ENCODE measurements around the gene PNPLA7.

PNPLA7 gene

DNA sequence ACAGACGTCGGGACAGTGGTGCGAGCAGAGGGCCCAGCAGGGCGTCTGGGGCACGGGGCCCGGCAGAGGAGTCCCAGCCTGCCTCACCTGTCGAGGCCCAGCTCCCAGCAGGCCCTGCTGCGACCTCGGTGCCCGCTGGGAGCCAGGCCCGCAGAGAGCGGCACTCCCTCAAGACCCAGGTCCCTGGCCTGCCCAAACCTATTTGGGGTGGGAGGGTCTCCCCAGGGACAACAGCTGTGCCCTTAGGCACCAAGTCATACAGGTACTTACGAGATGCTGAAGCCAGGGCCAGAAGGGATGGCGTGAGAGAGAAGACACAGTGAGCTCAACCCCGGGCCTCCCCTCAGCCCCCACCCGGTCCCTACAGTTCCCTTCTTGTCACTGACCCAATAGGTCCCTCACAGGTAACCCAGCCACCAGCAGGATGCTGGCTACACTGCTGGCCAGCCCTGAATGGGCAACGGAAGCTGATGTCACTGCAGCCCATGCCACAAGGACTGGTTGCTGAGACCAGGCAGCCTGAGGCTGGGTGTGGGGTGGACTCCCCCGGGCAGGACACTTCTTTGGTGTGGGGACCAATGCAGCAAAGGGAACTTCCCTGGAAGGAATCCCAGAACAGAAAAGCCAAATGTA is 94.7 kb downstream of the PNPLA7 start:
- peaks cover 4% of the 10 kb centered on the region for H3K4me1 ChIP-seq (ENCODE audit: control insufficient read depth, low read depth, low read length)
- H2BK5ac ChIP-seq (ENCODE audit: low read length): no peak overlapping the region
- H3K79me2 ChIP-seq (ENCODE audit: control insufficient read depth, insufficient read depth, low read length): no peaks in the 10 kb centered on the region
- H3K4ac ChIP-seq (ENCODE audit: low read depth, low read length): no peak overlapping the region
- H3K4me2 ChIP-seq (ENCODE audit: low read length): no peak overlapping the region
- DNase-seq: no peak
- H3K18ac ChIP-seq (ENCODE audit: low read length): no peak overlapping the region
- H3K4me3 ChIP-seq (ENCODE audit: low read length): no peak overlapping the region
- H4K8ac ChIP-seq (ENCODE audit: low read depth, low read length): no peak overlapping the region
- H2AK5ac ChIP-seq (ENCODE audit: low read length): no peak overlapping the region
- H3K79me1 ChIP-seq (ENCODE audit: low read length): no peaks in the 10 kb centered on the region
- no peaks in the 10 kb centered on the region for H3K27me3 ChIP-seq (ENCODE audit: insufficient read depth, low read length, poor library complexity)
- no peak overlapping the region for H2BK15ac ChIP-seq (replicated peaks; ENCODE audit: low read depth)
- H4K5ac ChIP-seq (ENCODE audit: low read length): no peak overlapping the region
- H3K56ac ChIP-seq (ENCODE audit: low read length): no peak overlapping the region
- WGBS (ENCODE audit: extremely low coverage, insufficient coverage, low lambda C conversion rate): no CpG with 5 or more reads among the region's 18 CpGs
- no peak overlapping the region for H2BK120ac ChIP-seq (ENCODE audit: low read depth, low read length)
- H3K23ac ChIP-seq (ENCODE audit: low read length): no peak overlapping the region
- no peaks in the 10 kb centered on the region for H3K36me3 ChIP-seq (ENCODE audit: control insufficient read depth, insufficient read depth, low read length)
- no peak overlapping the region for H3K27ac ChIP-seq (ENCODE audit: low read depth, low read length)
- H3K9ac ChIP-seq (ENCODE audit: low read length): no peak overlapping the region

DNA sequence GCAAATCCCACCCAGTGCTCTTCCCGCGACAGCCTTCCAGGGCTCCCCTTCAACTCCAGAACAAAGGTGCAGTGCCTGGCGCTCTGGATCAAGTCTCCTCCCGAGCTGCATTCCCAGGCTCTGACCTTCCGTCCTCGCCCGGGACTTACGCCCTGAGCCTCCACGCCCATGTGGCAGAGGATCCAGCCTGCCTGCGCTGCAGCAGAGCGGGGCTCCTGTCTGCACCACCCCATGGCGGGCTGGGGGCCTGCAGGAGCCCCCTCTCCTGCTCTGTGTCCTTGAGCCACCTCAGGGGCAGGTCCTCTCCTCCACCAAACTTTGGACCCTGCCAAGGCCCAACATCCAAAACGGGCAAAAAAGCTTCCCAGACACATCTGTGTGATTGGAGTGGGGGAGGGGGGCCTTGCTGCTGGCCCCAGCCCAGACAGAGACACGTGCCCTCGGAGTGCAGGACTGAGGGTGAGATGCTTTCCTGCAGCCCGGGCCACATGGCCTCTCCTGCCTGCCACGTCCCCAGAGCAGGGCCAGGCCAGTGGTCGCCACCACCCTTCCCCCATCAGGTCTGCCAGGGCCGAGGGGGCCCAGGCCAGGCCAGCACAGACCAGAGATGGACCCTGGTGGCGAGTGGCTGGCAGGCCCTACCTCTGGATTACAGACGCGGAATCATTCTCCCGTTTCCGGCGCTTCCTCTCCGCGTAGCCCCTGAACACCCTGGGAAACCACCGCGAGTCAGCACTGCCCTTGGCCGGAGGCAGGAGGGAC is 95.4 kb downstream of the PNPLA7 start:
- H3K4me1 ChIP-seq (ENCODE audit: control insufficient read depth, low read depth, low read length): peaks cover 4% of the 10 kb centered on the region
- no peaks in the 10 kb centered on the region for H3K27me3 ChIP-seq (ENCODE audit: insufficient read depth, low read length, poor library complexity)
- H3K4me3 ChIP-seq (ENCODE audit: low read length): no peak overlapping the region
- H2BK5ac ChIP-seq (ENCODE audit: low read length): no peak overlapping the region
- H2AK5ac ChIP-seq (ENCODE audit: low read length): no peak overlapping the region
- H2BK120ac ChIP-seq (ENCODE audit: low read depth, low read length): no peak overlapping the region
- H3K27ac ChIP-seq (ENCODE audit: low read depth, low read length): no peak overlapping the region
- no peak overlapping the region for H4K5ac ChIP-seq (ENCODE audit: low read length)
- no peaks in the 10 kb centered on the region for H3K79me2 ChIP-seq (ENCODE audit: control insufficient read depth, insufficient read depth, low read length)
- H4K8ac ChIP-seq (ENCODE audit: low read depth, low read length): no peak overlapping the region
- H3K79me1 ChIP-seq (ENCODE audit: low read length): no peaks in the 10 kb centered on the region
- H3K4me2 ChIP-seq (ENCODE audit: low read length): peak overlapping the region; percentile 19
- H3K4ac ChIP-seq (ENCODE audit: low read depth, low read length): no peak overlapping the region
- H3K18ac ChIP-seq (ENCODE audit: low read length): no peak overlapping the region
- H3K9ac ChIP-seq (ENCODE audit: low read length): peak overlapping the region; percentile 53
- H3K56ac ChIP-seq (ENCODE audit: low read length): peak overlapping the region; percentile 77
- no peak overlapping the region for H2BK15ac ChIP-seq (replicated peaks; ENCODE audit: low read depth)
- DNase-seq: peak; percentile 71
- H3K23ac ChIP-seq (ENCODE audit: low read length): no peak overlapping the region
- no CpG with 5 or more reads among the region's 30 CpGs for WGBS (ENCODE audit: extremely low coverage, insufficient coverage, low lambda C conversion rate)
- no peaks in the 10 kb centered on the region for H3K36me3 ChIP-seq (ENCODE audit: control insufficient read depth, insufficient read depth, low read length)

DNA sequence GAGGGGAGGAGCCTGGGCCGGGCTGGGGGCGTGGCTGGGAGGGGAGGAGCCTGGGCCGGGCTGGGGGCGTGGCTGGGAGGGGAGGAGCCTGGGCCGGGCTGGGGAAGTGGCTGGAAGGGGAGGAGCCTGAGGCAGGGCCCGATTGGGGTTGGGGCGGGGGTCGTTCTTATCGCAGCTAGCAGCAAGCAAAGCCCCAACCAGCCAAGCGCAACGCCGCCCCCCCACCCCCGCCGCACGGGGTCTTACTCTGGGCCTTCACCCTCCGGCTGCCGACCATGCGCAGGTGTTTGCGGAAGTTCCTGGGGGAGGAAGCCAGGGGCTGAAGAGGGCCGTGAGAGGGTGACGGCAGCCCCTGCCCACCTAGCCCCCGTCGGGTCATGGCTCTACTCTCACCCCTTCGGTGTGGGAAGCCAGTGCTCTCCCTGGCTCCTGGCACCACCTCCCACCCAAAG is 96.0 kb downstream of the PNPLA7 start:
- DNase-seq: peak; percentile 62
- Histone ChIP-seq H2BK15ac (replicated peaks; ENCODE audit: low read depth) (no peak overlapping the region), H3K36me3 (ENCODE audit: control insufficient read depth, insufficient read depth, low read length) (no peaks in the 10 kb centered on the region), H4K8ac (ENCODE audit: low read depth, low read length) (no peak overlapping the region), H3K23ac (ENCODE audit: low read length) (no peak overlapping the region), H3K56ac (ENCODE audit: low read length) (peak overlapping the region; percentile 77), H2BK120ac (ENCODE audit: low read depth, low read length) (no peak overlapping the region), H3K4me3 (ENCODE audit: low read length) (no peak overlapping the region), H3K4ac (ENCODE audit: low read depth, low read length) (no peak overlapping the region), H4K5ac (ENCODE audit: low read length) (no peak overlapping the region), H3K4me1 (ENCODE audit: control insufficient read depth, low read depth, low read length) (peaks cover 4% of the 10 kb centered on the region), H3K18ac (ENCODE audit: low read length) (no peak overlapping the region), H2BK5ac (ENCODE audit: low read length) (no peak overlapping the region), H2AK5ac (ENCODE audit: low read length) (no peak overlapping the region), H3K9ac (ENCODE audit: low read length) (peak overlapping the region; percentile 53), H3K79me1 (ENCODE audit: low read length) (no peaks in the 10 kb centered on the region), H3K27ac (ENCODE audit: low read depth, low read length) (no peak overlapping the region), H3K27me3 (ENCODE audit: insufficient read depth, low read length, poor library complexity) (no peaks in the 10 kb centered on the region), H3K4me2 (ENCODE audit: low read length) (peak overlapping the region; percentile 19), H3K79me2 (ENCODE audit: control insufficient read depth, insufficient read depth, low read length) (no peaks in the 10 kb centered on the region)
- WGBS (ENCODE audit: extremely low coverage, insufficient coverage, low lambda C conversion rate): no CpG with 5 or more reads among the region's 24 CpGs

DNA sequence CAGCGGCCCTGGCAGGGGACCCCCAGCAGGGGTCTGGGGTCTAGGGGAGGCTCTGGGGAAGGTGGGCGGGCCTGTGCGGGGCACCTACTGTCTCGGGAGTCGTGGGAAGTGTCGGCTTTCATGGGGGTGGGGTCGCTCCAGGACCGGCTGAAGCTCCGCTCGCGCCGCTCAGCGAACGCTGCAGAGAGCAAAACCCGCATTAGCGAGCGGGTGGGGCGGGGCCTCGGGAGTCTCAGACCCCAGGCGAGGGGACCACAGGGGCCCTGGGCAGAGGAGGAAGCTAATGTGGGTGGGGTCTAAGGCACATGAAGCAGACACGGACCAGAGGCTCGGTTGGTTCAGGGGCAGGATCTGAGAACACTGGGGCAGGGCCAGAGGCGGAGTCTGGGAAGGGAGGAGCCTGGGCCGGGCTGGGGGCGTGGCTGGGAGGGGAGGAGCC is 96.5 kb downstream of the PNPLA7 start:
- no peak overlapping the region for H2BK5ac ChIP-seq (ENCODE audit: low read length)
- DNase-seq: peak; percentile 96
- H3K4me2 ChIP-seq (ENCODE audit: low read length): peak overlapping the region; percentile 50
- no peaks in the 10 kb centered on the region for H3K27me3 ChIP-seq (ENCODE audit: insufficient read depth, low read length, poor library complexity)
- no peak overlapping the region for H4K5ac ChIP-seq (ENCODE audit: low read length)
- no peak overlapping the region for H2BK120ac ChIP-seq (ENCODE audit: low read depth, low read length)
- no peaks in the 10 kb centered on the region for H3K79me1 ChIP-seq (ENCODE audit: low read length)
- peaks cover 4% of the 10 kb centered on the region for H3K4me1 ChIP-seq (ENCODE audit: control insufficient read depth, low read depth, low read length)
- no peak overlapping the region for H2AK5ac ChIP-seq (ENCODE audit: low read length)
- no peak overlapping the region for H4K8ac ChIP-seq (ENCODE audit: low read depth, low read length)
- H3K9ac ChIP-seq (ENCODE audit: low read length): peak overlapping the region; percentile 30
- H3K56ac ChIP-seq (ENCODE audit: low read length): peak overlapping the region; percentile 65
- H3K4ac ChIP-seq (ENCODE audit: low read depth, low read length): no peak overlapping the region
- no CpG with 5 or more reads among the region's 25 CpGs for WGBS (ENCODE audit: extremely low coverage, insufficient coverage, low lambda C conversion rate)
- H3K4me3 ChIP-seq (ENCODE audit: low read length): no peak overlapping the region
- peaks cover 2% of the 10 kb centered on the region for H3K36me3 ChIP-seq (ENCODE audit: control insufficient read depth, insufficient read depth, low read length)
- H2BK15ac ChIP-seq (replicated peaks; ENCODE audit: low read depth): no peak overlapping the region
- H3K18ac ChIP-seq (ENCODE audit: low read length): peak overlapping the region; percentile 43
- H3K27ac ChIP-seq (ENCODE audit: low read depth, low read length): no peak overlapping the region
- H3K79me2 ChIP-seq (ENCODE audit: control insufficient read depth, insufficient read depth, low read length): no peaks in the 10 kb centered on the region
- H3K23ac ChIP-seq (ENCODE audit: low read length): no peak overlapping the region

DNA sequence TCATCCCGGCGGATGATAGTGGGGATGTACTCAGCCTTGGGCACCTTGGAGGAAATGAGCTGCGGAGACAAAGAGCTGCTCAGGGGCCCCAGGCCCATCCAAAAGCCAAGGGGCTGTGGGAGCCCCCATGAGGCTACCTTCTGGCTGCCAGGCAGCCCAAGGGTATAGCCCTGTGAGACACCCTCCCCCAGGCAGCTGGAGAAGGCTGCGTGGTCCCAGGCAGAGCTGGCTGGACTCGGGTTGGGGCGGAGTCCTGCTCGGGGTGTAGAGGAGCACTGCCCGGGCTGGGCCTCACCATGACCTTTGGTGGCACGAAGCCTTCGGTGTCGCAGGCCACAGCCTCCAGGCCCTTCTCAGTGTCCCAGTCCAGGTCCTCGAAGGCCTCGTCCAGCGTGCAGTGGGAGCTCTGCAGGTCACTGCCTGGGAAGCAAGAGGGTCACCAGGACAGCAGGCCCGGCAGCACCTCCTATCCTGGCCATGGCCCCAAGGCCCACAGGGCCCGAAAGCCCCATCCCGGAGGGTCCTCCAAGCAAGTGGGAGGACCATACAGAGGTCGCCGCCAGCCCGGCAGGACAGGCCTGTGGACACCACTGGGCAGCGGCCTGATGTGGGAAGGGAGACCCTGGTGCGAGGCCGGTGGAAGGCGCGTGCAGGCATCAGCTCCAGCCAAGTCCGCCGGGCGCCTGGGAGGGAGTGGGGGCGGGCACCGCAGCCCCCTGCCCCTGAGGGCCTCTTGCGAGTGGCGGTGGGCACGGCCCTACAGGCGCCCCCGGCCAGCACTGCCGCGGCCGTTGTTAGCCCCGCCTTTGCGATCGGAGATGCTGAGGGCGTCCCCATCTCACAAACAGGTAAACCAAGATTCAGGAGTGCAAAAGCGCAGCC is 97.2 kb downstream of the PNPLA7 start:
- Histone ChIP-seq H2BK15ac (replicated peaks; ENCODE audit: low read depth) (no peak overlapping the region), H3K27ac (ENCODE audit: low read depth, low read length) (no peak overlapping the region), H3K56ac (ENCODE audit: low read length) (peak overlapping the region; percentile 65), H3K18ac (ENCODE audit: low read length) (peak overlapping the region; percentile 43), H3K23ac (ENCODE audit: low read length) (no peak overlapping the region), H3K79me2 (ENCODE audit: control insufficient read depth, insufficient read depth, low read length) (no peaks in the 10 kb centered on the region), H3K36me3 (ENCODE audit: control insufficient read depth, insufficient read depth, low read length) (peaks cover 2% of the 10 kb centered on the region), H4K5ac (ENCODE audit: low read length) (no peak overlapping the region), H2BK5ac (ENCODE audit: low read length) (no peak overlapping the region), H3K4me3 (ENCODE audit: low read length) (no peak overlapping the region), H3K27me3 (ENCODE audit: insufficient read depth, low read length, poor library complexity) (no peaks in the 10 kb centered on the region), H2AK5ac (ENCODE audit: low read length) (no peak overlapping the region), H3K79me1 (ENCODE audit: low read length) (no peaks in the 10 kb centered on the region), H3K4me2 (ENCODE audit: low read length) (peak overlapping the region; percentile 50), H3K4ac (ENCODE audit: low read depth, low read length) (no peak overlapping the region), H4K8ac (ENCODE audit: low read depth, low read length) (no peak overlapping the region), H3K9ac (ENCODE audit: low read length) (peak overlapping the region; percentile 30), H2BK120ac (ENCODE audit: low read depth, low read length) (no peak overlapping the region), H3K4me1 (ENCODE audit: control insufficient read depth, low read depth, low read length) (peaks cover 4% of the 10 kb centered on the region)
- DNase-seq: no peak
- WGBS (ENCODE audit: extremely low coverage, insufficient coverage, low lambda C conversion rate): no CpG with 5 or more reads among the region's 43 CpGs
